PC-3 (cell line): ENCODE results near the gene COX6B1. TPM values are rescaled to one million over a fixed set of nuclear protein-coding genes. Genes with fewer than 3 reads are reported as not detected.

Experiments
- ATAC-seq: fragments of 200-7000 bp; cut with Tn5 transposase; 2 replicates; pipeline ENCODE4 v1.9.1; 2020; ENCODE audit warnings: mild to moderate bottlenecking, moderate library complexity
- BruUV-seq: library from RNA; stranded (reverse); fragments of 400-500 nt; replicated peaks from 2 replicates; lab custom pipeline; 2021; lab: Mats Ljungman, UMichigan
- CTCF ChIA-PET: fragments of 300-600 bp; sonication (Branson Sonifier 250); formaldehyde crosslinking; loops from one replicate; lab custom pipeline; 2022; ENCODE audit warnings: antibody characterized with exemption; lab: Charles Lee
- POLR2A ChIA-PET: fragments of 300-600 bp; sonication (Branson Sonifier 250); formaldehyde crosslinking; loops from one replicate; lab custom pipeline; 2022; ENCODE audit warnings: antibody characterized with exemption; ENCODE audit not compliant: unreplicated experiment; lab: Charles Lee
- DNase-seq: peaks from one replicate; pipeline ENCODE4 v3.0.0-alpha.2; 2015
- H2AFZ ChIP-seq: fragments of 300-600 bp; sonication (generic); 2 replicates; pipeline ENCODE4 v1.6.0; 2016; ENCODE audit warnings: antibody characterized with exemption, low read length
- H3F3A ChIP-seq: fragments of 300-600 bp; sonication (generic); one replicate; pipeline ENCODE4 v1.6.0; 2017; ENCODE audit warnings: antibody characterized with exemption, low read length, control low read depth, mild to moderate bottlenecking; ENCODE audit not compliant: unreplicated experiment
- H3K27ac ChIP-seq: fragments of 300-600 bp; sonication (generic); 2 replicates; pipeline ENCODE4 v1.5.1; 2016; ENCODE audit warnings: mild to moderate bottlenecking, low read length
- H3K27me3 ChIP-seq: fragments of 300-600 bp; sonication (generic); 2 replicates; pipeline ENCODE4 v1.6.1; 2016; ENCODE audit warnings: low read length, mixed read lengths
- H3K36me3 ChIP-seq: fragments of 300-600 bp; sonication (generic); 2 replicates; pipeline ENCODE4 v1.6.1; 2016; ENCODE audit warnings: low read depth, mixed run types, low read length, mixed read lengths
- H3K4me1 ChIP-seq: fragments of 300-600 bp; sonication (generic); 2 replicates; pipeline ENCODE4 v1.5.1; 2016; ENCODE audit warnings: low read length; ENCODE audit not compliant: insufficient read depth
- H3K4me2 ChIP-seq: fragments of 300-600 bp; sonication (generic); 2 replicates; pipeline ENCODE4 v1.6.0; 2016; ENCODE audit warnings: low read length
- H3K4me3 ChIP-seq: fragments of 300-600 bp; sonication (generic); 2 replicates; pipeline ENCODE4 v1.5.1; 2016; ENCODE audit warnings: mild to moderate bottlenecking, low read length, mixed read lengths
- H3K79me2 ChIP-seq: fragments of 300-600 bp; sonication (generic); 2 replicates; pipeline ENCODE4 v1.6.1; 2017; ENCODE audit warnings: low read length, mixed read lengths
- H3K9ac ChIP-seq: fragments of 300-600 bp; sonication (generic); 2 replicates; pipeline ENCODE4 v1.6.0; 2016; ENCODE audit warnings: mild to moderate bottlenecking, low read length
- H3K9me2 ChIP-seq: fragments of 300-600 bp; sonication (generic); replicated peaks from 2 replicates; pipeline ENCODE4 v1.6.1; 2016; ENCODE audit warnings: mixed run types, low read length, mixed read lengths
- H3K9me3 ChIP-seq: fragments of 300-600 bp; sonication (generic); 2 replicates; pipeline ENCODE4 v1.6.1; 2016; ENCODE audit warnings: low read length, mixed read lengths
- H4K20me1 ChIP-seq: fragments of 300-600 bp; sonication (generic); 2 replicates; pipeline ENCODE4 v1.6.1; 2016; ENCODE audit warnings: low read length, mixed read lengths
- EZH2 ChIP-seq: fragments of 300-600 bp; sonication (generic); IDR thresholded peaks from one replicate; pipeline ENCODE4 v1.6.1; 2017; ENCODE audit warnings: antibody characterized with exemption, mild to moderate bottlenecking, low read length; ENCODE audit not compliant: unreplicated experiment
- EZH2phosphoT487 ChIP-seq: fragments of 300-600 bp; sonication (generic); IDR thresholded peaks from 2 replicates; pipeline ENCODE4 v1.6.1; 2018; ENCODE audit warnings: mild to moderate bottlenecking, antibody characterized with exemption, low read length, borderline replicate concordance
- intact Hi-C: fragments of 100-400 bp; cut with micrococcal nuclease; formaldehyde crosslinking; loops from 2 replicates; pipeline ENCODE4 v1.9.0; 2023
- total RNA-seq: library from RNA; depleted of rRNA; stranded (reverse); fragments of >200 nt; gene quantifications from 2 replicates; pipeline ENCODE4 v1.2.3, GENCODE V29; 2014
- TF ChIP-seq, protein P1 (sequence below): fragments of 300-600 bp; sonication (generic); conservative IDR thresholded peaks from 2 replicates; pipeline ENCODE4 v1.5.1; 2017; ENCODE audit warnings: antibody characterized with exemption, low read depth, mild to moderate bottlenecking, low read length

Gene COX6B1
- total RNA-seq, 1 experiment from 2014 or later: 563 TPM

DNA sequence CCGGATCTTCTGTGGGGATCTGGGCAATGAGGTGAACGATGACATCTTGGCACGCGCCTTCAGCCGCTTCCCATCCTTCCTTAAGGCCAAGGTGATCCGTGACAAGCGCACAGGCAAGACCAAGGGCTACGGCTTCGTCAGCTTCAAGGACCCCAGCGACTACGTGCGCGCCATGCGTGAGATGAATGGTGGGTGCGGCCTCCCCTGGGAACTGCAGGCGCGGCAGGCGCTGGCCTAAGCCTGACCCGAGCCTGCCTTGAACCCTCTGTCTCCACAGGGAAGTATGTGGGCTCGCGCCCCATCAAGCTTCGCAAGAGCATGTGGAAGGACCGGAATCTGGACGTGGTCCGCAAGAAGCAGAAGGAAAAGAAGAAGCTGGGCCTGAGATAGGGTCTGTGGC is 11.0 kb upstream of the COX6B1 start:
- ChIA-PET POLR2A (no interaction called here), CTCF (no interaction called here)
- DNase-seq (no peak), ATAC-seq (no peak)
- no peaks in the 10 kb centered on the region for H3K9me2 ChIP-seq
- intact Hi-C loops: no loop called here
- H3K27me3 ChIP-seq: no peaks in the 10 kb centered on the region
- no peaks in the 10 kb centered on the region for H3K4me1 ChIP-seq
- no peaks in the 10 kb centered on the region for H3K9me3 ChIP-seq
- no peak overlapping the region for H3K9ac ChIP-seq
- no peak overlapping the region for H3K27ac ChIP-seq
- H3K79me2 ChIP-seq: no peaks in the 10 kb centered on the region
- no peaks in the 10 kb centered on the region for H4K20me1 ChIP-seq
- no peaks in the 10 kb centered on the region; the same call in 1 of the 2 replicates for H3K36me3 ChIP-seq
- no peak overlapping the region for H3K4me3 ChIP-seq
- BruUV-seq: TSS peak; percentile 16
- no peak overlapping the region for H3K4me2 ChIP-seq
- H2AFZ ChIP-seq: no peak overlapping the region
- H3F3A ChIP-seq: no peaks in the 10 kb centered on the region
- TF ChIP-seq, protein P1, sequence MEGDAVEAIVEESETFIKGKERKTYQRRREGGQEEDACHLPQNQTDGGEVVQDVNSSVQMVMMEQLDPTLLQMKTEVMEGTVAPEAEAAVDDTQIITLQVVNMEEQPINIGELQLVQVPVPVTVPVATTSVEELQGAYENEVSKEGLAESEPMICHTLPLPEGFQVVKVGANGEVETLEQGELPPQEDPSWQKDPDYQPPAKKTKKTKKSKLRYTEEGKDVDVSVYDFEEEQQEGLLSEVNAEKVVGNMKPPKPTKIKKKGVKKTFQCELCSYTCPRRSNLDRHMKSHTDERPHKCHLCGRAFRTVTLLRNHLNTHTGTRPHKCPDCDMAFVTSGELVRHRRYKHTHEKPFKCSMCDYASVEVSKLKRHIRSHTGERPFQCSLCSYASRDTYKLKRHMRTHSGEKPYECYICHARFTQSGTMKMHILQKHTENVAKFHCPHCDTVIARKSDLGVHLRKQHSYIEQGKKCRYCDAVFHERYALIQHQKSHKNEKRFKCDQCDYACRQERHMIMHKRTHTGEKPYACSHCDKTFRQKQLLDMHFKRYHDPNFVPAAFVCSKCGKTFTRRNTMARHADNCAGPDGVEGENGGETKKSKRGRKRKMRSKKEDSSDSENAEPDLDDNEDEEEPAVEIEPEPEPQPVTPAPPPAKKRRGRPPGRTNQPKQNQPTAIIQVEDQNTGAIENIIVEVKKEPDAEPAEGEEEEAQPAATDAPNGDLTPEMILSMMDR: no peak
- TF ChIP-seq EZH2 (no peak), EZH2phosphoT487 (no peak)

DNA sequence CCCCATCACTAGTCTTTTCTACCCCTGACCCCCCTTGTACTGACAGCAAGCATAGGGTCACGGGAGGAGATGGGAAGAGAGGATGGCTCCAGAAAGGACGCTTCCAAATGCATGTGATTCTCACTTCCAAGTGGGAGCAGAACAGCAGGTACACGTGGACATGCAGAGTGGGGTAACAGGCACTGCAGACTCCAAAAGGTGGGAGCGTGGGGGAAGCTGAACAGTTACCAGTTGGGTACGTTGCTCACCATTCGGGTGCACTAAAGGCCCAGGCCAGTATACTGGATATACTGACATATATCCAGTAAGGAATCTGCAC is 8.8 kb upstream of the COX6B1 start:
- Histone ChIP-seq H3K4me2 (no peak overlapping the region), H4K20me1 (no peaks in the 10 kb centered on the region), H3K4me3 (no peak overlapping the region), H2AFZ (no peak overlapping the region), H3K9me3 (no peaks in the 10 kb centered on the region), H3K4me1 (peaks cover 4% of the 10 kb centered on the region; the same call in 1 of the 2 replicates), H3K36me3 (no peaks in the 10 kb centered on the region; the same call in 1 of the 2 replicates), H3F3A (no peaks in the 10 kb centered on the region), H3K27ac (no peak overlapping the region), H3K9ac (no peak overlapping the region), H3K9me2 (no peaks in the 10 kb centered on the region), H3K27me3 (no peaks in the 10 kb centered on the region), H3K79me2 (no peaks in the 10 kb centered on the region)
- no TSS peak for BruUV-seq
- intact Hi-C loops: no loop called here
- DNase-seq (no peak), ATAC-seq (no peak)
- CTCF ChIA-PET: no interaction called here
- TF ChIP-seq EZH2phosphoT487: no peak
- POLR2A ChIA-PET: no interaction called here

DNA sequence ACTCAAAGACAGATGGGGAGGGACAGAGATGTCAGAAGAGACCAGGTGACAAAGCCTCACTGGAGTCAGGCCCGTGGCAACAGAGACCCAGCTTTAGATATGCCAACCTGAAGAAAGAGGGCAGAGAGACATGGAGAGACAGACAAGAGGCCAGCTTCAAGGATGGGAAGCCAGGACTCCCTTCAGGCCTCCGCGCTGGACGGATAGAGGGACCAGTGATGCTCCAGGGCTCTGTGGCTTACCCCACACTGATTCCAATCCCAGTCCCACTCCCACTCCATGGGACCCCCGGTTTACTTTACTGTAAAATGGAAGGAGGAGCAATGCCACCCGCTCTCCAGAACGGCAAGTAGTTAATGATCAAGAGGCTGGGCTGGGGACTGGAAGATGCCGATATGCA is 8.3 kb upstream of the COX6B1 start:
- Histone ChIP-seq H3K27me3 (no peaks in the 10 kb centered on the region), H2AFZ (no peak overlapping the region), H3K4me1 (peaks cover 4% of the 10 kb centered on the region; the same call in 1 of the 2 replicates), H3F3A (no peaks in the 10 kb centered on the region), H3K4me2 (no peak overlapping the region), H3K79me2 (no peaks in the 10 kb centered on the region), H3K4me3 (no peak overlapping the region), H4K20me1 (no peaks in the 10 kb centered on the region), H3K9me2 (no peaks in the 10 kb centered on the region), H3K9ac (no peak overlapping the region), H3K9me3 (no peaks in the 10 kb centered on the region), H3K27ac (no peak overlapping the region), H3K36me3 (no peaks in the 10 kb centered on the region; the same call in 1 of the 2 replicates)
- TF ChIP-seq EZH2 (no peak), EZH2phosphoT487 (no peak)
- TF ChIP-seq, protein P1: no peak
- TSS peak; percentile 15 for BruUV-seq
- no peak for ATAC-seq
- CTCF ChIA-PET: no interaction called here
- intact Hi-C loops: loop anchor here (5.0 kb wide), 1 partner anchor 128 kb away; the partner anchor contains the start of gene DMKN
- DNase-seq: no peak
- POLR2A ChIA-PET: no interaction called here
